Karpas-422 (cell line): Measurements from ENCODE around the gene COL24A1. TPM values are rescaled to one million over a fixed set of nuclear protein-coding genes. Genes with fewer than 3 reads are reported as not detected.
"Not testable (repeated sequence)": the region's sequence is repeated elsewhere in the genome, so short reads cannot be mapped to it uniquely, and the experiment has no call there.

ENCODE experiments used
- DNase-seq: peaks from one replicate; pipeline ENCODE4 v3.0.0-alpha.2; 2015
- H2AFZ ChIP-seq: fragments of 200-600 bp; sonication (generic); 2 replicates; pipeline ENCODE4 v1.6.1; 2014; ENCODE audit warnings: antibody characterized with exemption, low read length, mixed read lengths
- H3K27ac ChIP-seq: fragments of 200-600 bp; sonication (generic); 2 replicates; pipeline ENCODE4 v1.5.1; 2014; ENCODE audit warnings: mild to moderate bottlenecking, low read length, moderate library complexity
- H3K27me3 ChIP-seq: fragments of 200-600 bp; sonication (generic); 2 replicates; pipeline ENCODE4 v1.6.1; 2014; ENCODE audit warnings: low read length, mixed read lengths
- H3K36me3 ChIP-seq: fragments of 200-600 bp; sonication (generic); 2 replicates; pipeline ENCODE4 v1.6.1; 2014; ENCODE audit warnings: low read length, mixed read lengths; ENCODE audit not compliant: insufficient read depth
- H3K4me1 ChIP-seq: fragments of 200-600 bp; sonication (generic); 2 replicates; pipeline ENCODE4 v1.6.1; 2014; ENCODE audit warnings: mild to moderate bottlenecking, low read length, mixed read lengths
- H3K4me2 ChIP-seq: fragments of 200-600 bp; sonication (generic); 2 replicates; pipeline ENCODE4 v1.6.1; 2014; ENCODE audit warnings: low read length, low read depth, mild to moderate bottlenecking; ENCODE audit not compliant: poor library complexity, severe bottlenecking
- H3K4me3 ChIP-seq: fragments of 200-600 bp; sonication (generic); 2 replicates; pipeline ENCODE4 v1.5.1; 2014; ENCODE audit warnings: mild to moderate bottlenecking, antibody characterized with exemption, low read length, mixed read lengths
- H3K79me2 ChIP-seq: fragments of 200-600 bp; sonication (generic); 2 replicates; pipeline ENCODE4 v1.6.1; 2014; ENCODE audit warnings: mild to moderate bottlenecking, low read length, mixed read lengths
- H3K9ac ChIP-seq: fragments of 200-600 bp; sonication (generic); 2 replicates; pipeline ENCODE4 v1.6.0; 2014; ENCODE audit warnings: low read length
- H3K9me2 ChIP-seq: fragments of 200-600 bp; sonication (generic), shearing (Covaris generic); replicated peaks from 2 replicates; pipeline ENCODE4 v1.6.0; 2014; ENCODE audit warnings: mild to moderate bottlenecking, low read length, moderate library complexity; ENCODE audit not compliant: insufficient read depth
- H3K9me3 ChIP-seq: fragments of 300-700, 200-600 bp; sonication (generic); 2 replicates; pipeline ENCODE4 v1.6.1; 2014; ENCODE audit warnings: low read length, mixed read lengths
- H4K20me1 ChIP-seq: fragments of 200-600 bp; sonication (generic); 2 replicates; pipeline ENCODE4 v1.6.1; 2014; ENCODE audit warnings: mild to moderate bottlenecking, antibody characterized with exemption, low read length, low read depth; ENCODE audit not compliant: insufficient read depth
- total RNA-seq: library from RNA; depleted of rRNA; stranded (reverse); fragments of >200 nt; shearing (Covaris generic); gene quantifications from 2 replicates; pipeline ENCODE4 v1.2.3, GENCODE V29; 2014; ENCODE audit warnings: low replicate concordance

COL24A1 gene
- total RNA-seq, 1 experiment from 2014 or later: not detected

DNA sequence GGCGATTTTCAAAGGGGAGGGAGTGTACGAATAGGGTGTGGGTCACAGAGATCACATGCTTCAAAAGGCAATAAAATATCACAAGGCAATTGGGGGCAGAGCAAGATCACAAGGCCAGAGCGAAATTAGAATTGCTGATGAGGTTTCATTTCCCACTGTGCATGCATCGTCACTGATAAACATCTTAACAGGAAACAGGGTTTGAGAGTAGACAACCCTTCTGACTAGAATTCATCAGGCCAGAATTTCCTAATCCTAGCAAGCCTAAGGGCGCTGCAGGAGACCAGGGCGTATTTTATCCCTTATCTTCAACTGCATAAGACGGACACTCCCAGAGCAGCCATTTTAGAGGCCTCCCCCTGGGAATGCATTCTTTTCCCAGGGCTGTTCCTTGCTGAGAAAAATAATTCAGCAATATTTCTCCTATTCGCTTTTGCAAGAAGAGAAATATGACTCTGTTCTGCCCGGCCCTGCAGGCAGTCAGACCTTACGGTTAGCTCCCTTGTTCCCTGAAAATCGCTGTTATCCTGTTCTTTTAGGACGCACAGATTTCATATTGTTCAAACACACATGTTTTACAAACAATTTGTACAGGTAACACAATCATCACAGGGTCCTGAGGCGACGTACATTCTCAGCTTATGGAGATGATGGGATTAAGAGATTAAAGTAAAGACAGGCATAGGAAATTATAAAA, 442.0 kb downstream of the COL24A1 start:
- not testable (repeated sequence) for H3K27me3 ChIP-seq, H2AFZ ChIP-seq, H3K4me1 ChIP-seq, H3K79me2 ChIP-seq, H4K20me1 ChIP-seq, H3K9me3 ChIP-seq, H3K9me2 ChIP-seq, H3K36me3 ChIP-seq, DNase-seq, H3K27ac ChIP-seq, H3K4me2 ChIP-seq, H3K4me3 ChIP-seq, H3K9ac ChIP-seq

DNA sequence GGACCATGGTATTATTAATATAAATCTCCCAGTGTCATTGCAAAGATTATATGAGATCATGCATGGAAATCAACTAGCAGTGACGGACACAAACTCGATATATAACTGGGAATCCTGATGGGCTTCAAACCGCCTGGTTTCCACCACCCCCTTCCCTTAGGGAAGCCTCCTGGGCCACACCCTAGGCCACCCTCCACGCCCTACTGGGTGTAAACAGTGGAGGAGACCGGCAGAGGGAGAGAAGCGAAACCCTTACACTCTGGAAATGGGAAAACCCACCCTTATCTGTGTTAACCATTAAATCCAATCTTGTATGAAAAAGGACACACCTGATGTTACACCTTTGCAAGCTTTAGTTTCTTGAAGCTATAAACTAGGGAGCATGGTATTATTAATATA, 447.7 kb downstream of the COL24A1 start:
- H3K4me1 ChIP-seq: peaks cover 17% of the 10 kb centered on the region
- no peaks in the 10 kb centered on the region for H4K20me1 ChIP-seq

DNA sequence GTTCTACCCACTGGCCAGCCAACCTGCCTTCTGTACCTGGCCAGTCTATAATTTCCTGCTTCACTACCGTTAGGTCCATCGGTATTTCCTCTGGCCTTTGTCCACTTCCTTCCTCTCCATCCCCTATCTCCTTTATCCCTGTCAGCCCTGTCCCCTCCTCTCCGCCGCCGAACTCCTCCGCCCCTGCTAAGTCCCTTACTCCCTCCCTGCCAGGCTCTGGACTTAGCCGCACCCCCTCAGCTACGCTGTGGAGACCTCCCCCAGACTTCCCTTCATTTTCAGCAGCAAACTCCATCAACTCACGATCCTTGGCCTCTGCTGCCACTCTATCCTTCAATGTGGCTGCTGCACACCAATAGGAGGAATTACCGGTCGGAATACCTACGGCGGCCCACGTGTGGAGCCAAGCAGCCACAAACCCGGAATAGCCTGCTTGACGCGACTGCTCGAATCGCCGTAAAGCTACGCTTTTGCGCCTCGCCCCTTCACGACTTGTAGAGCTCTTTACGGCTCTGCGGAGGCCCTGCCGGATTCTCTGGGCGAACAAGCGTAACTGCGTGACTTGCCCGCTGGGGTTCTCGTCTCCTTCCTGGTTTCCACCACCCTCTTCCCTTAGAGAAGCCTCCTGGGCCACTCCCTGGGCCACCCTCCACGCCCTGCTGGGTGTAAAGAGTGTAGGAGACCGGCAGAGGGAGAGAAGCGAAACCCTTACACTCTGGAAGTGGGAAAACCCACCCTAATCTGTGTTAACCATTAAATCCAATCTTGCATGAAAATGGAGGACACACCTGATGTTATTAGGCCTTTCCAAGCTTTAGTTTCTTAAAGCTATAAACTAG, 448.4 kb downstream of the COL24A1 start, which contains the start of gene ZNHIT6:
ZNHIT6 (minus strand) TSS at position 444 of the 839 bp plus-strand sequence; CDS start at position 295, 149 bp downstream.
- no peaks in the 10 kb centered on the region for H3K9me2 ChIP-seq
- peak within 1 kb of the TSS; percentile 82 for H3K4me2 ChIP-seq
- peaks cover 17% of the 10 kb centered on the region for H3K4me1 ChIP-seq
- peak; percentile 97 for DNase-seq
- H3K9me3 ChIP-seq: no peaks in the 10 kb centered on the region
- peak within 1 kb of the TSS; percentile 53 for H3K27ac ChIP-seq
- H3K79me2 ChIP-seq: peaks cover 49% of the 10 kb centered on the region
- no peaks in the 10 kb centered on the region for H4K20me1 ChIP-seq
- peak within 1 kb of the TSS; percentile 61 for H2AFZ ChIP-seq
- peak within 1 kb of the TSS; percentile 78 for H3K4me3 ChIP-seq
- peaks cover 29% of the 10 kb centered on the region for H3K36me3 ChIP-seq
- H3K27me3 ChIP-seq: no peaks in the 10 kb centered on the region
- H3K9ac ChIP-seq: peak within 1 kb of the TSS; percentile 73

More for the DNA sequence above, 447.7 kb downstream of the COL24A1 start:
- peak overlapping the region; percentile 53; the same call in 1 of the 2 replicates for H3K27ac ChIP-seq
- H2AFZ ChIP-seq: peak overlapping the region; percentile 61
- H3K36me3 ChIP-seq: peaks cover 23% of the 10 kb centered on the region
- DNase-seq: no peak
- no peaks in the 10 kb centered on the region for H3K9me3 ChIP-seq
- peaks cover 43% of the 10 kb centered on the region for H3K79me2 ChIP-seq
- H3K4me2 ChIP-seq: peak overlapping the region; percentile 82
- peak overlapping the region; percentile 78 for H3K4me3 ChIP-seq
- no peaks in the 10 kb centered on the region for H3K9me2 ChIP-seq
- H3K9ac ChIP-seq: peak overlapping the region; percentile 73
- H3K27me3 ChIP-seq: no peaks in the 10 kb centered on the region

DNA sequence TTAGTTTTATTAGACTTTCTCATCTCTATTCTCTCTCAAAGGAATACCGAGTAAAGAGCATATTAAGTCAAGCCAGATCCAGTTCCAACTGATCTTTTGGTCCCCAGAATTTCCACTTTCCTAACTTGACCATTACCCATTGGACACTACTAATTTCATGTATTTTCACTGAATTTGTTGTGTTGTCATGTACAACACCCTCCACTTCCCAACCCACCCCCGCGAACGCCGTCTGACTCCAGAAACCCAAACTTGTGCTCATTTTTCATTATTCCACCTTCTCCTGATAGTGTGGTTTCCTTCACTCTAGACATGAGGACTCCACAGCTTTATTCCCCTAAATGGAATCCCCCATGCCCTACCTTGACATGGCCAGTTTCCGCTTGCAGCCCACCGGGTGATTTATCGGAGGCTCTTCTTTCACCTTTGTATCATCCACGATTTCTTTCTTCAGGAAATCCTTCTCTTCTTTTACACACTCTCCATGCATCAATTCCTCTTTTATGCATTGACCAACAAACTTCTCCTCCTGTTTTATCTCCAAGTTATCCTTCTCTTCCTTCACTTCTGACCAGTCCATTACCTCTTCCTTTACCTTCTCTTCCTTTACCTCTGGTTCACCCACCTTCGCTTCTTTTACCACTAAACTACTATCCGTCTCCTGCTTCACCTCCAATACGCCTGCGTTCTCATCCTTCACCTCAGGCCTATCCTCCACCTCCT, 449.1 kb downstream of the COL24A1 start:
- Histone ChIP-seq H3K4me3 (peak overlapping the region; percentile 78), H3K9me3 (no peaks in the 10 kb centered on the region), H3K4me1 (peaks cover 17% of the 10 kb centered on the region), H3K27ac (no peak overlapping the region; the same call in 1 of the 2 replicates), H3K27me3 (no peaks in the 10 kb centered on the region), H2AFZ (no peak overlapping the region), H3K36me3 (peaks cover 36% of the 10 kb centered on the region), H4K20me1 (no peaks in the 10 kb centered on the region; the same call in 1 of the 2 replicates), H3K4me2 (peak overlapping the region; percentile 82), H3K79me2 (peaks cover 57% of the 10 kb centered on the region), H3K9ac (peak overlapping the region; percentile 73), H3K9me2 (no peaks in the 10 kb centered on the region)
- DNase-seq: peak; percentile 44

DNA sequence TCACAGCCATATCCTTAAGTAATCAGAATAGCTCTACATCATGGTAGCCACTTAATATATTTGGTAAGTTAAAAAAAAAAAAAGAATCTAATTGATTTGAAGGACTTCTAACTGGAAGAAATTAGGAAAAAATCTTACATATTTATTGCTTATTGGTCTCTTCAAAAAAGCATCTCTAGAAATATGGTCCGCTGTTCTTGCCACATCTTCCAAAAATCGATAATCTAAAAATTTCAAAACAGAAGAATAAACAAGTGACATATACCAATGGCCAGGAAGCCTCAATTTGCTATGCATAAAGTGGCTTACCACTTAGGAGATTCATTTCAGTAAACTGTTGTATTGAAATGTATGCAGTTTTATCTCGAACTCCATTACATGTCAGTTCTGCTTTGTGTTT, 450.6 kb downstream of the COL24A1 start:
- Histone ChIP-seq H3K9ac (no peak overlapping the region), H3K27me3 (no peaks in the 10 kb centered on the region), H3K4me1 (peaks cover 17% of the 10 kb centered on the region), H3K36me3 (peaks cover 51% of the 10 kb centered on the region), H3K9me3 (no peaks in the 10 kb centered on the region), H2AFZ (no peak overlapping the region), H3K9me2 (no peaks in the 10 kb centered on the region), H3K4me3 (0 out of 2 replicates have a peak overlapping the region, but pooled peaks have one; percentile 6), H4K20me1 (no peaks in the 10 kb centered on the region; the same call in 1 of the 2 replicates), H3K4me2 (peak overlapping the region; percentile 82), H3K79me2 (peaks cover 70% of the 10 kb centered on the region), H3K27ac (no peak overlapping the region)
- DNase-seq: no peak

DNA sequence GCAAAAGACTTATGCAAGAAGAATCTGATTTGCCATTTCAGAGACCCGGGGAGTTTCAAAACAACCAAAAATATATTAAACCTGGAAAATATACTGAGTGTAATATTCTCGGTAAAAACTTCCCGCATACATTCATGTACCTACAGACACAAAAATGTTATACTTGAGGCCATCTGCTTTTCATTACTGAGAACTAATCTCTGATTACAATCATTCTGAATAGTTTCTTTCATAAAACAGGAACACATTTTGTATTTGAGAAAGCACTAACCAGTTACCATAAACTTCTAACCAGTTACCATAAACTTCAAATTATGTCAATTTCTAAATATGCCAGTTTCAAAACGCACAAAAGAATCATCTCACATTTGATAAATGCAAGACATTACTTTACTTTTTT, 456.1 kb downstream of the COL24A1 start:
- Histone ChIP-seq H3K9ac (no peak overlapping the region), H3K27me3 (no peaks in the 10 kb centered on the region), H3K4me3 (no peak overlapping the region), H4K20me1 (peaks cover 9% of the 10 kb centered on the region; the same call in 1 of the 2 replicates), H3K79me2 (peaks cover 88% of the 10 kb centered on the region), H3K4me1 (peaks cover 20% of the 10 kb centered on the region), H2AFZ (no peak overlapping the region), H3K4me2 (no peak overlapping the region), H3K9me2 (no peaks in the 10 kb centered on the region), H3K36me3 (peaks cover 70% of the 10 kb centered on the region), H3K27ac (no peak overlapping the region), H3K9me3 (no peaks in the 10 kb centered on the region)
- no peak for DNase-seq

DNA sequence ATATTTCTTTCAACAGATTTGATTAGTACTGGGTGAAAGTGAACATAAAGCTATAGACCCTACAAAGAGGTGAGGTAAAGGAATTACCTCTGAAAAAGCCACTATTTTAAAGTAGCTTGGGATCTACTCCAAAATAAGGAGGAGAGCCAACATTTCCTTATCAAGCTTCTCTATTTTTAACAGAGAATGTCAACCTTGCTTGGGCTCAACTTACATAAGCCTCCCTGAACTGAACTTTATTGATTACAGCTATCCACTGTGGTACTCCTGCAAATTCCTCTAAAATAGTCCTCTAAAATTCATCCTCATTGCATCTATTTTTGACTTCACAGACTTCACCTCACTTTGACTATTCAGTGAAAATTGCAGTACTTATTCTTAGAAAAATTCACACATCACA, 458.7 kb downstream of the COL24A1 start:
- Histone ChIP-seq H3K9ac (no peak overlapping the region), H3K27me3 (no peaks in the 10 kb centered on the region), H4K20me1 (peaks cover 9% of the 10 kb centered on the region; the same call in 1 of the 2 replicates), H3K4me2 (no peak overlapping the region), H3K9me3 (no peaks in the 10 kb centered on the region), H2AFZ (no peak overlapping the region), H3K27ac (no peak overlapping the region), H3K4me3 (no peak overlapping the region), H3K79me2 (peaks cover 84% of the 10 kb centered on the region), H3K9me2 (no peaks in the 10 kb centered on the region), H3K36me3 (peaks cover 52% of the 10 kb centered on the region), H3K4me1 (peaks cover 20% of the 10 kb centered on the region)
- DNase-seq: no peak
